Stomach (tissue), 9 donors: ENCODE results near the gene MIS12. TPM values are rescaled to one million over a fixed set of nuclear protein-coding genes. Genes with fewer than 3 reads are reported as not detected.

Experiments
- DNase-seq, 2 donors: peaks; one replicate each; pipeline versions ENCODE4 v3.0.0 to v3.0.0-alpha.2; 2013 to 2019
- H3K27ac ChIP-seq, 5 donors: fragments of 200-600 bp in 4 of 5; sonication (generic) in 4 of 5; one replicate each; pipeline ENCODE4 v1.5.1; 2013 to 2019; ENCODE audit warnings: mild to moderate bottlenecking in 1 of 5, moderate library complexity in 1 of 5
- H3K27me3 ChIP-seq, 3 donors: fragments of 200-600 bp; sonication (generic); one replicate each; pipeline ENCODE4 v1.5.1; 2017 to 2019; ENCODE audit warnings: mixed run types in 1 of 3
- H3K36me3 ChIP-seq, 4 donors: fragments of 200-600 bp; sonication (generic); 1 replicate in 3 of 4; 2 replicates in 1 of 4; pipeline ENCODE4 v1.5.1; 2016 to 2019
- H3K4me1 ChIP-seq, 4 donors: fragments of 200-600 bp; sonication (generic); one replicate each; pipeline ENCODE4 v1.5.1; 2016 to 2019
- H3K4me3 ChIP-seq, 4 donors: fragments of 200-600 bp; sonication (generic) in 3 of 4; one replicate each; pipeline ENCODE4 v1.5.1; 2016 to 2019; ENCODE audit warnings: mild to moderate bottlenecking in 1 of 4
- H3K9me3 ChIP-seq, 4 donors: fragments of 200-600 bp; sonication (generic); one replicate each; pipeline ENCODE4 v1.5.1; 2016 to 2019
- CTCF ChIP-seq, 7 experiments: fragments of 450-650 bp in 4 of 7; fragments of 200-600 bp in 3 of 7; sonication (generic) in 3 of 7; IDR thresholded peaks; one replicate each; pipeline ENCODE4 v1.5.1; 2016 to 2019; ENCODE audit warnings: antibody characterized with exemption in 7 of 7, control low read depth in 2 of 7, mild to moderate bottlenecking in 1 of 7
- EP300 ChIP-seq: sonication (generic); formaldehyde crosslinking; IDR thresholded peaks from one replicate; pipeline ENCODE4 v1.6.1; 2017; ENCODE audit warnings: antibody characterized with exemption
- POLR2A ChIP-seq, 4 donors: fragments of 450-650 bp; IDR thresholded peaks; one replicate each; pipeline ENCODE4 v1.6.1; 2016; ENCODE audit warnings: antibody characterized with exemption in 4 of 4, control low read depth in 2 of 4, mild to moderate bottlenecking in 1 of 4, moderate library complexity in 1 of 4
- POLR2AphosphoS5 ChIP-seq, 3 donors: sonication (generic); formaldehyde crosslinking; IDR thresholded peaks; one replicate each; pipeline ENCODE4 v1.6.1; 2016; ENCODE audit warnings: antibody characterized with exemption in 3 of 3
- WGBS, 5 donors: extraction: QIAGEN DNeasy Blood & Tissue Kit in 3 of 5; methylation state at CpG; one replicate each; pipeline versions ENCODE4 v1.1.5 to v1.1.7; 2013 to 2018; 5-methylcytosine and 5-hydroxymethylcytosine counted together
- intact Hi-C: fragments of 100-400 bp; cut with DNase I; formaldehyde crosslinking; loops from one replicate; pipeline ENCODE4 v1.15.1; 2023; ENCODE audit warnings: low total_unique reads
- polyA plus RNA-seq, 3 donors: library from polyadenylated mRNA; stranded (reverse); fragments of 200-250 nt; gene quantifications; one replicate each; pipeline ENCODE4 v1.2.3, GENCODE V29; 2013
- total RNA-seq, 5 donors: library from RNA; depleted of rRNA; stranded (reverse); fragments of >200 nt; gene quantifications; one replicate each; pipeline versions ENCODE4 v1.1.0 to v1.2.3, GENCODE V29; 2014 to 2016
- donor health status: healthy with polysubstance abuse.
- donor health status: Bipolar disorder and iron deficiency.
- donor health status: healthy.

The MIS12 gene
- total and polyA plus RNA-seq, 8 donors: 7.5 to 43.3 (median 13.6) TPM; not detected in 1

- TF ChIP-seq POLR2A (IDR thresholded peaks at IDR 0.05): no peak
- no peak for TF ChIP-seq CTCF (IDR thresholded peaks at IDR 0.05)
- TF ChIP-seq POLR2AphosphoS5 (IDR thresholded peaks at IDR 0.05): no peak
- no peak for TF ChIP-seq EP300
- WGBS, 5 donors: 90 to 94% (median 92%) methylated on average over 4 of the region's 4 CpGs
- intact Hi-C loops: no loop called here
- Histone ChIP-seq H3K27ac (no peak overlapping the region), H3K36me3 (peaks cover 0 to 27% (median 14%) of the 10 kb centered on the region in 4 donors), H3K4me1 (peaks cover 10 to 38% (median 27%) of the 10 kb centered on the region in 4 donors), H3K4me3 (no peak overlapping the region), H3K27me3 (no peaks in the 10 kb centered on the region), H3K9me3 (no peaks in the 10 kb centered on the region)
- no peak for DNase-seq
Observed at GRCh38 chr17:5466295-5466694, 20.1 kb upstream of the MIS12 start.

- peaks cover 10 to 38% (median 27%) of the 10 kb centered on the region in 4 donors for H3K4me1 ChIP-seq
- no peaks in the 10 kb centered on the region for H3K9me3 ChIP-seq
- no peaks in the 10 kb centered on the region for H3K27me3 ChIP-seq
- no peak overlapping the region for H3K27ac ChIP-seq
- peak overlapping the region; percentile 91 to 97 (median 94) for H3K4me3 ChIP-seq
- DNase-seq: no peak
- TF ChIP-seq POLR2AphosphoS5 (IDR thresholded peaks at IDR 0.05) (no peak), EP300 (no peak), CTCF (IDR thresholded peaks at IDR 0.05) (no peak), POLR2A (IDR thresholded peaks at IDR 0.05) (no peak)
- intact Hi-C loops: no loop called here
- 3 to 6% (median 4%) methylated on average over 8 of the region's 8 CpGs for WGBS, 5 donors
- peaks cover 0 to 29% (median 13%) of the 10 kb centered on the region in 4 donors for H3K36me3 ChIP-seq
Observed at GRCh38 chr17:5467416-5467815, 18.9 kb upstream of the MIS12 start.

- Histone ChIP-seq H3K27me3 (no peaks in the 10 kb centered on the region), H3K9me3 (no peaks in the 10 kb centered on the region), H3K27ac (peak overlapping the region in 4 of 5 donors; percentile 80 to 88 (median 84)), H3K4me1 (peaks cover 10 to 38% (median 27%) of the 10 kb centered on the region in 4 donors), H3K36me3 (peaks cover 1 to 28% (median 15%) of the 10 kb centered on the region in 4 donors), H3K4me3 (peak overlapping the region; percentile 91 to 97 (median 94))
- DNase-seq: no peak
- 1 to 2% (median 1%) methylated on average over 17 of the region's 17 CpGs for WGBS, 5 donors
- TF ChIP-seq CTCF (IDR thresholded peaks at IDR 0.05): no peak
- TF ChIP-seq POLR2AphosphoS5 (IDR thresholded peaks at IDR 0.05): no peak
- no peak for TF ChIP-seq POLR2A (IDR thresholded peaks at IDR 0.05)
- no peak for TF ChIP-seq EP300
- intact Hi-C loops: no loop called here
Observed at GRCh38 chr17:5468075-5468473, 18.3 kb upstream of the MIS12 start.

- no peak for DNase-seq
- Histone ChIP-seq H3K4me1 (peaks cover 6 to 15% (median 11%) of the 10 kb centered on the region in 4 donors), H3K36me3 (peaks cover 20 to 63% (median 59%) of the 10 kb centered on the region in 4 donors), H3K4me3 (no peak overlapping the region), H3K27ac (no peak overlapping the region), H3K27me3 (no peaks in the 10 kb centered on the region), H3K9me3 (no peaks in the 10 kb centered on the region)
- intact Hi-C loops: no loop called here
- 84 to 93% (median 89%) methylated on average over 3 of the region's 3 CpGs for WGBS, 5 donors
- TF ChIP-seq CTCF (IDR thresholded peaks at IDR 0.05) (no peak), POLR2AphosphoS5 (IDR thresholded peaks at IDR 0.05) (no peak), POLR2A (IDR thresholded peaks at IDR 0.05) (no peak), EP300 (no peak)
Observed at GRCh38 chr17:5472511-5472910, 13.9 kb upstream of the MIS12 start.
